Tongue (tissue), 2 donors: ENCODE results near the gene MAEA. TPM values are rescaled to one million over a fixed set of nuclear protein-coding genes. Genes with fewer than 3 reads are reported as not detected.

Experiments used
- DNase-seq: peaks from one replicate; pipeline ENCODE4 v3.0.0-alpha.2; 2015
- total RNA-seq: library from RNA; depleted of rRNA; stranded (reverse); fragments of >200 nt; gene quantifications from one replicate; pipeline ENCODE4 v1.2.3, GENCODE V29; 2014

Gene MAEA
- total RNA-seq, 1 donor from 2014 or later = 52.5 TPM

DNA sequence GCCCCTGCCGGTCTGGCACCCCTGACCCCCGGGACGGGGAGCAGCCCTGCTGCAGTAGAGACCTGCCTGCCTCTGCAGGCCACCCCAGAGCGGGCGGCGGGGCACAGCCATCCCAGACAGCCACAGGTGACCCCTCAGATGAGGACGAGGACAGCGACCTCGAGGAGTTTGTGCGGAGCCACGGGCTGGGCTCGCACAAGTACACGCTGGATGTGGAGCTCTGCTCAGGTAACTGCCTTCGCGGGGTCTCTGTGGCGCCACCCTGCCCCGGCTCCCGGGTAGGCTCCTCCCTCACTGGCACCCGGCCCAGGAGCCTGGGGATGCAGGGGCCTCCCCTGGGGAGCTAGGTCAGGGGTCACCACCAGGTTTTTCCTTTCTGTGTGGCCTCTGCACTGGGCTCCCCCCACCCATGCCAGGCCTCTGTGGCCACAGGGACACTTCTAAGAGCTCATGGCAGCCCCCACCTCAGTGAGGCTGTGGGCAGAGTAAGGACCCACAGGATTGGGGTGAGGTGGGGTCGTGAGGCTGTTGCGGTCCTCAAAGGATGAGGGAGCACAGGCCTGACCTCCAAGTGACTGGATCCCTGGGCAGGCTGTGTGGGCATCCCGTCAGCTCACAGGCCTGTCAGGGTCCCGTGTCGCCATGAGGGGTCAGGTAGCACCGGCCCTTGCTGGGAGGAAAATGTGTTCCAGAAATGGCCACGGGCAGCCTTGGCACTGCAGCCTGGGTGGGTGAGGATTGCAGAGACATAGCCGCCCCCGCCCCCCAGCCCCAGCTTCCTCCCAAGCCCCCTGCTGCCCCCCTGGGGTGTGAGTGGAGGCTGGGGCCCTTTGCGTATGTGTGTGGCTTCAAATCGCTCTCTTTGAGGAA, 63.7 kb downstream of the MAEA start:
- no peak for DNase-seq

GRCh38 chr4:1354136-1354982, 64.7 kb downstream of the MAEA start:
- no peak for DNase-seq

DNA sequence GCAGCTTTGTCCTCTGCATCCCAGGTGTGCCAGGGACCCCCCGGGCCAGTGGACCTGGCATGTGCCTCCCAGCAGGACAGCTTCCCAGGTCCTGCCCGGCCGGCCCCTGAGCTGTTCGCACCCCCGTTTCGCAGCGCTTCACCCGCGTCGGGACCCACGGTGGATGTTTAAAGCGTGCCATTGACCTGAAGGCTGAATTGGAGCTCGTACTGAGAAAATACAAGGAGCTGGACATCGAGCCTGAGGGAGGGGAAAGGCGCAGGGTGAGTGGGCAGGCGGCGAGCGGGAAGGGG, 65.2 kb downstream of the MAEA start:
- DNase-seq = no peak

GRCh38 chr4:1355378-1355777, 65.7 kb downstream of the MAEA start:
- DNase-seq = no peak

DNA sequence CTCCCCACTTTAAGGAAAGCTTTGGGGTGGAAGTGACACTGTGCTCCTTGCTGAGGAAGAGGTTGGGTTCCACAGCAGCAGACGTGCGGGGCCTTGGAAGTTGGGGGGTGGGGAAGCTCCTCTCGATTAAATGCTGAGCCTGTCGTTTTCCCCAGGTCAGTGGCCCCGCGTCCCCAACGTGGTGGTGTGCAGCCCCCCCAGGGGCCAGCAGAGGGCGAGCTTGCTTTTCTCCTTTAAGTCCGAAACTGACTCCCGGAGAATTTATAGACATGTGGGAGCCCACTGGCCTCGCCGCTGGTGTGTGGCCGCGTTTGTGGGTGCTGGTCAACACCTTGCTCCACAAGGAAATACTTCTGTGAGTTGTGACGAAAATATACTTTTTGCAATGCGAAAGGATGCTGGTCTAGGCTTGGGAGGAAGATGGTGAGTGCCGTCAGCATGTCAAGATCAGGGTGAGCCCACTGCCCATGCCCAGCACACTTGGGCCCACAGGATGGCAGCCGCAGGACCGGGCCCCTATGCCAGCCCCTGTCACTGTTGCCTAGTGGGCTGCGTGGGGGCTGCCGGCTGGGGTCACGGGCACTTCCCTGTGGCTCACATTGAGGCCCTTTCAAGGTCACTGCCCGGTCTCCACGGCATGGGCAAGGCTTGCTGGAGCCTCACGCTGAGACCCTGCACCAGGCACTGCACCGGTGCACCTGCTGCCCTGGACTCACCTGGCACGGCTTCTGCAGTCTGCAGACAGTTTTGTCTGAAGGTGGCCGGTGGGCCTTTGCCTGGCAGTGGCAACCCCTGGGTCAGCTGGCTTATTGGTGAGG, 66.7 kb downstream of the MAEA start:
- DNase-seq = peak; percentile 77

DNA sequence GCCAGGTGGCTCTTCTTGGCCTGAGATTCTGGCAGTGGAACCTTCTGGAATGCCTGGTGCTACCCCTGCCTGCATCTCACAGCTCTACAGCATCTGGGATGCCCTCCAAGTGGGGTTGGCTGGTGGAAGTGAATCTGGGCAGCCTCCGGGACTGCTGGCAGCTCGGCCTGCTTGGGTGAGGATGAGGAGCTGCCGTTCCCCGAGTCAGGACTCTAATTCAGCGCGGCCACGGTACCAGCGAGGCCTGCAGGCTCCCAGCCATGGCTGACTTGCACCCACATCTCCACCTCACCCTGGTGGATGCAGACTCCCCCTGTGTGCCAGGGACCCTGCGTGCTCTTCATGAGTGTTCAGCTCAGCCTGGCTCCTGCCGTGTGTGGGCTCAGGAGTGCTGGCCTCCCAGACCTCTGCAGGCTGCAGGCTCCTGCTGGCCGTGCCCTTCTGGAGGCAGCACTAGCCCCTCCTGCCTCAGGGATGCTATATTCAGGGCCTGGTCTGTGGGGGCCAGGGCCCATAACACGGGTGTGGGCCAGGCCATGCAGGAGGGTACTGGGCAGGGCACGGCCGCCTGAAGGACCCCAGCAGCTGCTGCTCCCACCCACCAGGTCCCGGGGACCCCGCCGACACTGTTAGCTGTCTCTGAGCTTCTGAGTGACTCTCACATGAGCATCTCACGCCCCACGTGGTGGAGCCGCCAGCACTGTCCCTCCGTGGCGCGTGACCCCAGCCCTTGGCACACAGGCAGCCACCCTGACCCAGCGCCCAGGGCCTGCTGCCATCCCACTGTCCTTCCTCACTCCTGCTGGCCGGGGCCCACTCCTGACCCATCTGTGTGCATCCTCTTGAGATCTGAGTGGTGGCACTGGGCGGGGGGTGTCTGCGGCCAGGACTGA, 67.9 kb downstream of the MAEA start:
- DNase-seq = peak; percentile 18

GRCh38 chr4:1358421-1359143, 68.9 kb downstream of the MAEA start:
- no peak for DNase-seq

GRCh38 chr4:1359144-1359501, 69.4 kb downstream of the MAEA start:
- no peak for DNase-seq

DNA sequence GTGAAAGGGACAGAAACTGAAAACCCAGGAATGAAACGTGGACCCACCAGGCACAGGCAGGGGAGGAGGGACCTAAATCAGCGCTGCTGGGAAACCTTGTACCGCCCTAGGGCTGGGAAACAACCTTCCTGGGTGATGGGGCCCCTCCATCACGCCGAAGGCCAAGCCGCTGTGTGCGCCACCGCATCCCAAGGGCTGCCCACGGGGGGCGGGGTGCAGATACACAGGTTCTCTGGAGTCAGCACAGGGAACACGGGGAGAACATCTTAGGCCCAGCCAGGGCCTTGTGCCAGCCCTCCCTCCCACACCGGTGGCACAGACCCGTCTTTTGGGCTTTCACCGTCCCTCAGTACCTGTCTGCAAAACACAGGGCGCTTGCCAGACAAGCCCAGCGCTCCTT, 70.3 kb downstream of the MAEA start:
- DNase-seq = no peak

DNA sequence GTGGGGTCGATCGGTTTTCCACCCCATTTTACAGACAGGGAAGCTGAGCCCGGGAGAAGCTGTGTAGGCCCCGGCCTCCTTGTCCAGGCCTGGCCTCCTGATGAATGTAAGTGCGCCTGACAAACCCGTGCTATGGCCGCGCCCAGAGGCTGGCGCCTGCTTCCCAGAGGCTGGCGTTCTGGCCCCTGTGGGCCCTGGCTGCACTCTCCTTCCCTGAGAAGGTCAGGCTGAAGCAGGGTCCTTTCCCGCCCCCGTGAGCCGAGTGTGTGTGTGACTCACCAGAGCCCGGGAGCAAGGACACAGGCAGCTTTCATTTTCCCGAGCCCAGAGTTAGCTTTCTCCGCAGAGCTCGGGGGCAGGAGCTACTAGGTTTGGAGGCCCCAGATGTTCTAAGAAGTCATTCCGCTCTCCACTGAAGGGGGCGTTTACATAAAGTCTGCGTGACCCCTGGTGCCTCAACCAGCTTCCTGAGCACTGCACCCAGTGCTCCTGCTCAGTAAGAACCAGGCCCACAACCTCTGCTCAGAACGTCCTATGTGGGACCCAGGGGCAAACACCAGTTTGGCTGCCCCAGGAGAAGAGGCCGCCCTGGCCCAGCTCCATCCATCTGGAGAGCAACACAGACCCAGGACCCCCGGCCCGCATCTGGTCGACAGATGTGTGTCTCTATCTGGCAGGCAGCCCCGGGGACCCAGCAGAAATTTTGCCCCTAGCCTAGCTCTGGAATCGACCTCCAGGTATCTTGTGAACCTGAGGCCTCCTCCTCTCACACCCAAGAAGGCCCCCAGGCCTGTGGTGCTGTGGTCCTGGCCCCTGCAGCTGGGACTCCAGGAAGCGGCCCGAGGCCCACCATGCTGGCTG, 71.0 kb downstream of the MAEA start:
- peak; percentile 25 for DNase-seq

DNA sequence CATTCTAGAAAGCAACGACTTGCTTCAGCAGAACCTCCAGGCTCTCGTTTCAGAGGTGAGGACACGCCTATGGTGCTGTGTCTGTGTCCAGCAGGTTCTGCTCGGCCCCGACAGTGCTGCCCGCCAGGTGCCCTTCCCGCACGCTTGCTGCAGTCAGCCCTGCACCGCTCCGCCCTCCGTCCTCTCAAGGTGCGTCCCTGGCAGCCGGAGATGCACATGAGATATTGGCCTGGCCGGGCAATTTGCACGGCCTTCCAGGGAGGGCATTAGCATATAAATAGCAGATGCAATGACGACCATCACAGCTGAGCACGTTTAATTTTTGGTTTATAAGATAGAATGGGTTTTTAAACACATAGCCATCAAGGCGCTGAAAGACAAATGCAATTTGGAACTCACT, 71.7 kb downstream of the MAEA start:
- no peak for DNase-seq

- no peak for DNase-seq
Measured at GRCh38 chr4:1362046-1362445, 72.4 kb downstream of the MAEA start.

DNA sequence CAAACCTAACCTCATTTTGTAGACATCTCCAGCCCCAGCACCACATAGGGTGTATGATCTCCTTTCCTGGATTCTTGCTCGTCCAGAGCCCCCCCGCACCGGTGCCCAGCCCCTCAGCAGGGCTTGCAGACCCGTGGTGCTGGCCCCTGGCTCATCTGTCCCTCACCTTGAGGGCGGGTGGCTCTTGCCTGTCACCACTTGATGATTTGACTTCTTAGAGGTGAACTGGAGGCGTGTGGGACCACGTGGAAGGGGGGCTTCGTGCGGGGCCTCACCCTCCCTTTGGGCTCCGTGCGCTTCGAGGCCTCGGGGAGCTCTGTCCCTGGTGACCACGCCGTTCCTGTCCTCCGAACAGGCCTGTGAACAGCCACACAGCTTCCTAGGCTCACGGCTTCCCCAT, 72.8 kb downstream of the MAEA start:
- no peak for DNase-seq

- no peak for DNase-seq
Measured at GRCh38 chr4:1363513-1363912, 73.8 kb downstream of the MAEA start.

DNA sequence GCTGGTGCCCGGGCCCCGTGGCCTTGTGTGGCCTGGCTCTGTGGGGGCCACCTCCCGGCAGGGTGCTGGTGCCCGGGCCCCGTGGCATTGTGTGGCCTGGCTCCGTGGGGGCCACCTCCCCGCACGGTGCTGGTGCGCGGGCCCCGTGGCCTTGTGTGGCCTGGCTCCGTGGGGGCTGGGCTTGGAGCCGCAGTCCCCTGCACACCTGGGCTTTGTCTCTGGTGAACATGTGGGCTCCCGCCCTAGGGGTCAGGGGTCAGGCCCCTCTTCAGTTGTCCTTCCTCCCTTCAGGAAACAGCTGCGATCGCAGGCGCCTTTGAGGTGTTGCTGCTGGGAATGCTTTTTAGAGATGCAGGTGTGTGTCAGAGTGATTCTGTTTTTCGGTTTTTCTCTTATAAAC, 74.5 kb downstream of the MAEA start:
- DNase-seq = peak; percentile 30

DNA sequence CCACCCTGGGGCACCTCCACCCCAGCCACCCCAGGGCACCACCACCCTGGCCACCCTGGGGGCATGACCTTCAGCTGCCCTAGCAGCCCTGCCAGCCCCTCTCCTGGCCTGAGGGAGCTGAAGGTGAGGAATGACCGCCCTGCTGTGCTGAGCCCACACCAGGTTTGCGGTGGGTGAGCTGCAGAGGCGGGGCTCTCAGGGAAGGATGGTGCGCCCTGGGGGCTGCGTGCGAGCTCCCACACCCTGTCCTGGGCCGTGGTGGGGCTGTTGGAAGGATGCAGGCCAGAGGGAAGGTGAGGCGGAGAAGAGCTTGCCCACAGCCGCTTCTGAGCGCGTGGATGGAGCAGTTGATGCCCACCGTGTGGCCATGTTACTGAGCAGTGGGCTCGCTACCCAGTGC, 75.1 kb downstream of the MAEA start:
- DNase-seq = no peak

- DNase-seq = no peak
Measured at GRCh38 chr4:1365271-1366178, 75.8 kb downstream of the MAEA start.

DNA sequence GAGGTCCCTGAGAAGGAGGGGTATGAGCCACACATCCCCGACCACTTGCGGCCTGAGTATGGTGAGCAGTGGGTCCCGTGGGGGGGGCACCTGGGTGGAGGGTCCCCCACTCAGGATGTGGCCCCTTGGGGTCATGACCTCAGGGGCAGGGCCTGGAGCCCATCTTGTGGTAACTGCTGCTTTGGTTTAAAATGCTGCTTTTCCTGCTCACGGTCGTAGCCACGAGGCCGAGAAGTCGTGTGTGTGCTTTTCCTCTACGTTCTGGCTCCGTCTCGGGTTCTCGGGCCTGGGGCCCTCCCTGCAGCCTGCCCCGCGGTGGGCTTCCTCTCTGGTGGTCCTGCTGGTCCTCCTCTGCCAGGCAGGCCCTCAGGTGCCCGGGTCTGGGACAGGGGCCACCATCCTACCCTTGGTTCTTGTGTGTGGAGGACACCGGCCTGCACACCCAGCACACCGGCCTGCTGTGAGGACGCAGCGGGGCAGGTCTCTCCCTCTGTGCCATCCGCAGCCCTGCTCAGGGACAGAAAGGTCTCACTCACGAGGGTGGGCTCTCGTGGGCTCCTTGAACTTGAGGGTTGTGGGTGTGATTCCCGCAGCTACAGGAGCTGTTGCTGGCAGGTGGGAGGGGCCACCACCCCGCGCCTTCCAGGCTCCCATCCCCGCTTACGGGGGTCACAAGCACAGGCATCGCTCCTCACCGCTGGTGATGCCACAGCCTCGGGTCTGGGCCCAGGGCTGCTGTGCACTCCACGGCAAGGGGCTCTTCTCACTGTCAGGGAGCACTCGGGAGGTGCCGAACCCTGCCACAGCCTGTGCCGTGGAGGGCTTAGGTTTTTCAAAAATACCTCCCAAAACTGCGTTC, 76.9 kb downstream of the MAEA start:
- DNase-seq = no peak
